ENCODE data around the gene SLBP.

SLBP gene

DNA sequence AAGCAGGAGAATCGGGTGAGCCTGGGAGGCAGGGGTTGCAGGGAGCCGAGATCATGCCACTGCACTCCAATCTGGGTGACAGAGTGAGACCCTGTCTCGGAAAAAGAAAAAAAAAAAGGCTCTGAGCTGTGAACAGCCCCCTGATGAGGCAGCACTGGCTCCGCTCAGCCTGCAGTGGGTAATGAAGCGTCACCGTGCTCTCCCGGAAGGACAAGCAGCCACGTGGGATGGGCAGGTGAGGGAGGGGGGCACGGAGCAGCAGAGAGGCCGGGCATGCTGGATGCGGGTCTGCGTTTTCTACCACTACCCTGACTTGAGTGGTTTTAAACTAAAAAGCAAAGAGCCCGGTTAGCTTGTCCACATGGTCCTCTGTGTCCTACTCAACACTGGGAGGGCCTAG, 24.7 kb upstream of the SLBP start:
- FAIRE-seq = no peak
- TF ChIP-seq, protein P1, sequence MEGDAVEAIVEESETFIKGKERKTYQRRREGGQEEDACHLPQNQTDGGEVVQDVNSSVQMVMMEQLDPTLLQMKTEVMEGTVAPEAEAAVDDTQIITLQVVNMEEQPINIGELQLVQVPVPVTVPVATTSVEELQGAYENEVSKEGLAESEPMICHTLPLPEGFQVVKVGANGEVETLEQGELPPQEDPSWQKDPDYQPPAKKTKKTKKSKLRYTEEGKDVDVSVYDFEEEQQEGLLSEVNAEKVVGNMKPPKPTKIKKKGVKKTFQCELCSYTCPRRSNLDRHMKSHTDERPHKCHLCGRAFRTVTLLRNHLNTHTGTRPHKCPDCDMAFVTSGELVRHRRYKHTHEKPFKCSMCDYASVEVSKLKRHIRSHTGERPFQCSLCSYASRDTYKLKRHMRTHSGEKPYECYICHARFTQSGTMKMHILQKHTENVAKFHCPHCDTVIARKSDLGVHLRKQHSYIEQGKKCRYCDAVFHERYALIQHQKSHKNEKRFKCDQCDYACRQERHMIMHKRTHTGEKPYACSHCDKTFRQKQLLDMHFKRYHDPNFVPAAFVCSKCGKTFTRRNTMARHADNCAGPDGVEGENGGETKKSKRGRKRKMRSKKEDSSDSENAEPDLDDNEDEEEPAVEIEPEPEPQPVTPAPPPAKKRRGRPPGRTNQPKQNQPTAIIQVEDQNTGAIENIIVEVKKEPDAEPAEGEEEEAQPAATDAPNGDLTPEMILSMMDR (IDR thresholded peaks at IDR 0.05; ENCODE audit: insufficient read depth, missing control alignments) = no peak

DNA sequence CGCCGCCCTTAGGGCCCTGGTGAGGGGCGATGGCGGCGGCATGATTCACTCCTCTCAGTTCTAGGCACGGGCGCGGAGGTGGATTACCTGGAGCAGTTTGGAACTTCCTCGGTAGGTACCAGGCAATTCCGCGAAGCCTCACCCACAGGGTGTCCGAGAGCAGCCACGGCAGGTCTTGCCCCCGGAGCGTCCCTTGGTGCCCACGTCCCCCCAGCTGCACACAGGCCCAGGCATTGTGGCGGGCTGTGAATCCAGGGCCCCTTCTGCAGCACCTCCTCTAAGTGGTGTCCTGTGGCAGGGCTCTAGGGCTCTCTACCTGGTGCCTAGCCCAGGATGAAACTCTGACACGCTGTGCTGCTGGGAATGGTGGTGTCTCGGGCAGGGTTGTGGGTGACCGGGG, 23.1 kb upstream of the SLBP start:
- DNase-seq (ENCODE audit: insufficient read length, low spot score) (no peak), FAIRE-seq (no peak)
- TF ChIP-seq, protein P1 (IDR thresholded peaks at IDR 0.05; ENCODE audit: insufficient read depth, missing control alignments) = no peak

More for the DNA sequence above, 24.7 kb upstream of the SLBP start:
- DNase-seq (ENCODE audit: insufficient read length, low spot score) = no peak

DNA sequence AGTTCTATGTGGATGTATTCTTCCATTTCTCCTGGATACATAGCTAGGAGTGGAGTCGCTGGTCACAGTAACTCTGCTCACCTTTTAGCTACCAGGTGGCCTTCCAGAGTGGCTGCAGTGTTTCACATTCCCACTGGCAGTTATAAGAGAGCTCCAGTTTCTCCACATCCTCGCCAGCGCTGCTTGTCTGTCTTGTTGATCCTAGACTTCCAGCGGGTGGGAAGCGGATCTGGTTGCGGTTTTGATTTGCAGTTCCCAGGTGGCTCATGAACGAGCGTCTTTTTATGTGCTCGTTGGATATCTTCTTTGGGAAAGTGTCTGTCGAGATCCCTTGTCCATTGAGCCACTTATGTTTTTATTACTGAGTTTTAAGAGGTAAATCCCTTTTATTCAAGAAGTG, 20.8 kb upstream of the SLBP start:
- DNase-seq (ENCODE audit: insufficient read length, low spot score) = no peak
- TF ChIP-seq, protein P1 (IDR thresholded peaks at IDR 0.05; ENCODE audit: insufficient read depth, missing control alignments) = no peak
- no peak for FAIRE-seq

DNA sequence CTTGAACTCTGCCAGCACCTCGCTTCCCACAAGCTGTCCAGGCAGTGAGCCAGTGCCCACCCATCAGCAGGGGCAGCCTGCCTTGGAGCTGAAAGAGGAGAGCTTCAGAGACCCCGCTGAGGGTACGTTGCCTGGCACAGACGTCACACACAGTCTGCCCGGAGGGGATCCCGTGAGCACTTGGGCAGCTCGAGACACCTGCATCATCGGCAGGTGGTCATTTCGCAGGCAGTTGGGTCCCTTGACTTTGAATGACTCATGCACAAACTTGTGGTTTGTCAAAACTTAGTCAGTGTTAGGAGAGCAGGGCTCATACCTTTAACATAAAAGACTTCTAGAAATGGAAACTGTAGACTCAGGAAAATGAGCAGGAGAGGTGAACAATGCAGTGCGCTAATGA, 19.1 kb upstream of the SLBP start:
- DNase-seq (ENCODE audit: insufficient read length, low spot score) (no peak), FAIRE-seq (no peak)
- TF ChIP-seq, protein P1 (IDR thresholded peaks at IDR 0.05; ENCODE audit: insufficient read depth, missing control alignments) = no peak

DNA sequence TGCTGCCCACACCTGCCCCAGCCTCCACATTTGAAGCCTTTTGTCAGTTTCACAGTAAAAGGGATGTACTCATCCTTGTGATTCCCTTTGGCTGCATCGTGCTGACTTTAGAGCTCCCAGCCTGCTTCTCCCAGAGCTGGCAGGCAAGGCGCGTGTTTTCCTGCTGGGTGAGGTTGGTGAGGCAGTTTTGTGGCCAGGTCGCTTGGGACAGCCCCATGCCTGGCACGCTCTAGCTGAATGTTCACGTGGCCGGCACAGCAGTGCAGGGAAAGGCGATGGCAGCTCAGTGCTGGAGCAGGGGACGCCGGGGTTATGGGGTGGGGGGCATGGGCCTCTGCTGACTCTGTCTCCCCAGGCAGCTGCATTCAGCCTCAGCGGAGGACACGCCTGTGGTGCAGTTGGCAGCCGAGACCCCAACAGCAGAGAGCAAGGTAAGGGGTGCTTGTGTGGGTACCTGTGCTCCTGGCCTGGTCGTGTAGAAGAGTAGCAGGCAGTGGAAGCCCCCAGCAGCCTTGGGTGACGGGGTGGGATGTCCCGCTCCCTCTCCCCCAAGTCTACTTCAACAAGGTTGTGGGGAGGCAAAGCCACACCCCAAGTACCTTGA, 18.5 kb upstream of the SLBP start:
- DNase-seq (ENCODE audit: insufficient read length, low spot score) = no peak
- TF ChIP-seq, protein P1 (IDR thresholded peaks at IDR 0.05; ENCODE audit: insufficient read depth, missing control alignments) = no peak
- FAIRE-seq = no peak

DNA sequence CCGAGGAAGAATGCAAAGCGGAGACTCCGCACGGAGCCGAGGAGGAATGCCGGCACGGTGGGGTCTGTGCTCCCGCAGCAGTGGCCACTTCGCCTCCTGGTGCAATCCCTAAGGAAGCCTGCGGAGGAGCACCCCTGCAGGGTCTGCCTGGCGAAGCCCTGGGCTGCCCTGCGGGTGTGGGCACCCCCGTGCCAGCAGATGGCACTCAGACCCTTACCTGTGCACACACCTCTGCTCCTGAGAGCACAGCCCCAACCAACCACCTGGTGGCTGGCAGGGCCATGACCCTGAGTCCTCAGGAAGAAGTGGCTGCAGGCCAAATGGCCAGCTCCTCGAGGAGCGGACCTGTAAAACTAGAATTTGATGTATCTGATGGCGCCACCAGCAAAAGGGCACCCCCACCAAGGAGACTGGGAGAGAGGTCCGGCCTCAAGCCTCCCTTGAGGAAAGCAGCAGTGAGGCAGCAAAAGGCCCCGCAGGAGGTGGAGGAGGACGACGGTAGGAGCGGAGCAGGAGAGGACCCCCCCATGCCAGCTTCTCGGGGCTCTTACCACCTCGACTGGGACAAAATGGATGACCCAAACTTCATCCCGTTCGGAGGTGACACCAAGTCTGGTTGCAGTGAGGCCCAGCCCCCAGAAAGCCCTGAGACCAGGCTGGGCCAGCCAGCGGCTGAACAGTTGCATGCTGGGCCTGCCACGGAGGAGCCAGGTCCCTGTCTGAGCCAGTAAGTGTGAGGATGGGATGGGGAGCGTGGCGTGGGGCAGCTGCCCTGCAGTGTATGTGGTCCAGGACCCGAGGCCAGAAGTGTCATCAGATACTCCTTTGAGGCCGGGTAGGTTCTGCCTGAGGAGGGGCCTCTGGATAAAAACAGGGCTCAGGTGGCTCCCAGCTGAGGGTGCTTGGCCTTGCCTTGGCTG, 16.2 kb upstream of the SLBP start:
- DNase-seq (ENCODE audit: insufficient read length, low spot score) (no peak), FAIRE-seq (no peak)
- TF ChIP-seq, protein P1 (IDR thresholded peaks at IDR 0.05; ENCODE audit: insufficient read depth, missing control alignments) = no peak
